PC-3 (cell line): ENCODE measurements around the gene BORCS5. TPM values are rescaled to one million over a fixed set of nuclear protein-coding genes. Genes with fewer than 3 reads are reported as not detected.
"Not testable (repeated sequence)": the region's sequence is repeated elsewhere in the genome, so short reads cannot be mapped to it uniquely, and the experiment has no call there.

Experiments
- ATAC-seq: fragments of 200-7000 bp; cut with Tn5 transposase; 2 replicates; pipeline ENCODE4 v1.9.1; 2020; ENCODE audit warnings: mild to moderate bottlenecking, moderate library complexity
- BruUV-seq: library from RNA; stranded (reverse); fragments of 400-500 nt; replicated peaks from 2 replicates; lab custom pipeline; 2021; lab: Mats Ljungman, UMichigan
- CTCF ChIA-PET: fragments of 300-600 bp; sonication (Branson Sonifier 250); formaldehyde crosslinking; loops from one replicate; lab custom pipeline; 2022; ENCODE audit warnings: antibody characterized with exemption; lab: Charles Lee
- POLR2A ChIA-PET: fragments of 300-600 bp; sonication (Branson Sonifier 250); formaldehyde crosslinking; loops from one replicate; lab custom pipeline; 2022; ENCODE audit warnings: antibody characterized with exemption; ENCODE audit not compliant: unreplicated experiment; lab: Charles Lee
- DNase-seq: peaks from one replicate; pipeline ENCODE4 v3.0.0-alpha.2; 2015
- H2AFZ ChIP-seq: fragments of 300-600 bp; sonication (generic); 2 replicates; pipeline ENCODE4 v1.6.0; 2016; ENCODE audit warnings: antibody characterized with exemption, low read length
- H3F3A ChIP-seq: fragments of 300-600 bp; sonication (generic); one replicate; pipeline ENCODE4 v1.6.0; 2017; ENCODE audit warnings: antibody characterized with exemption, low read length, control low read depth, mild to moderate bottlenecking; ENCODE audit not compliant: unreplicated experiment
- H3K27ac ChIP-seq: fragments of 300-600 bp; sonication (generic); 2 replicates; pipeline ENCODE4 v1.5.1; 2016; ENCODE audit warnings: mild to moderate bottlenecking, low read length
- H3K27me3 ChIP-seq: fragments of 300-600 bp; sonication (generic); 2 replicates; pipeline ENCODE4 v1.6.1; 2016; ENCODE audit warnings: low read length, mixed read lengths
- H3K36me3 ChIP-seq: fragments of 300-600 bp; sonication (generic); 2 replicates; pipeline ENCODE4 v1.6.1; 2016; ENCODE audit warnings: low read depth, mixed run types, low read length, mixed read lengths
- H3K4me1 ChIP-seq: fragments of 300-600 bp; sonication (generic); 2 replicates; pipeline ENCODE4 v1.5.1; 2016; ENCODE audit warnings: low read length; ENCODE audit not compliant: insufficient read depth
- H3K4me2 ChIP-seq: fragments of 300-600 bp; sonication (generic); 2 replicates; pipeline ENCODE4 v1.6.0; 2016; ENCODE audit warnings: low read length
- H3K4me3 ChIP-seq: fragments of 300-600 bp; sonication (generic); 2 replicates; pipeline ENCODE4 v1.5.1; 2016; ENCODE audit warnings: mild to moderate bottlenecking, low read length, mixed read lengths
- H3K79me2 ChIP-seq: fragments of 300-600 bp; sonication (generic); 2 replicates; pipeline ENCODE4 v1.6.1; 2017; ENCODE audit warnings: low read length, mixed read lengths
- H3K9ac ChIP-seq: fragments of 300-600 bp; sonication (generic); 2 replicates; pipeline ENCODE4 v1.6.0; 2016; ENCODE audit warnings: mild to moderate bottlenecking, low read length
- H3K9me2 ChIP-seq: fragments of 300-600 bp; sonication (generic); replicated peaks from 2 replicates; pipeline ENCODE4 v1.6.1; 2016; ENCODE audit warnings: mixed run types, low read length, mixed read lengths
- H3K9me3 ChIP-seq: fragments of 300-600 bp; sonication (generic); 2 replicates; pipeline ENCODE4 v1.6.1; 2016; ENCODE audit warnings: low read length, mixed read lengths
- H4K20me1 ChIP-seq: fragments of 300-600 bp; sonication (generic); 2 replicates; pipeline ENCODE4 v1.6.1; 2016; ENCODE audit warnings: low read length, mixed read lengths
- CTCF ChIP-seq: fragments of 300-600 bp; sonication (generic); conservative IDR thresholded peaks from 2 replicates; pipeline ENCODE4 v1.5.1; 2017; ENCODE audit warnings: antibody characterized with exemption, low read depth, mild to moderate bottlenecking, low read length
- EZH2 ChIP-seq: fragments of 300-600 bp; sonication (generic); IDR thresholded peaks from one replicate; pipeline ENCODE4 v1.6.1; 2017; ENCODE audit warnings: antibody characterized with exemption, mild to moderate bottlenecking, low read length; ENCODE audit not compliant: unreplicated experiment
- EZH2phosphoT487 ChIP-seq: fragments of 300-600 bp; sonication (generic); IDR thresholded peaks from 2 replicates; pipeline ENCODE4 v1.6.1; 2018; ENCODE audit warnings: mild to moderate bottlenecking, antibody characterized with exemption, low read length, borderline replicate concordance
- intact Hi-C: fragments of 100-400 bp; cut with micrococcal nuclease; formaldehyde crosslinking; loops from 2 replicates; pipeline ENCODE4 v1.9.0; 2023
- total RNA-seq: library from RNA; depleted of rRNA; stranded (reverse); fragments of >200 nt; gene quantifications from 2 replicates; pipeline ENCODE4 v1.2.3, GENCODE V29; 2014

The BORCS5 gene
- total RNA-seq, 1 experiment from 2014 or later: 2.3 TPM

- Histone ChIP-seq H2AFZ (no peak overlapping the region), H3K9me3 (no peaks in the 10 kb centered on the region), H3K36me3 (no peaks in the 10 kb centered on the region), H3K27ac (no peak overlapping the region), H3K9ac (no peak overlapping the region), H3K79me2 (no peaks in the 10 kb centered on the region), H3K9me2 (no peaks in the 10 kb centered on the region), H4K20me1 (no peaks in the 10 kb centered on the region), H3F3A (no peaks in the 10 kb centered on the region), H3K4me2 (no peak overlapping the region), H3K4me1 (0 out of 2 replicates have a peak, but pooled peaks cover 6% of the 10 kb centered on the region), H3K27me3 (no peaks in the 10 kb centered on the region), H3K4me3 (no peak overlapping the region)
- DNase-seq (no peak), ATAC-seq (no peak)
- TF ChIP-seq EZH2phosphoT487: no peak
- TF ChIP-seq EZH2: no peak
- TF ChIP-seq CTCF: no peak
- BruUV-seq: no TSS peak
- POLR2A ChIA-PET: no interaction called here
- CTCF ChIA-PET: no interaction called here
- intact Hi-C loops: no loop called here
Observed at GRCh38 chr12:12406762-12407161, 49.9 kb downstream of the BORCS5 start.

- TF ChIP-seq EZH2 (no peak), EZH2phosphoT487 (no peak), CTCF (no peak)
- H3K79me2 ChIP-seq: no peaks in the 10 kb centered on the region
- no peak for DNase-seq
- ATAC-seq: no peak
- no peaks in the 10 kb centered on the region for H3K36me3 ChIP-seq
- no peaks in the 10 kb centered on the region for H3K27me3 ChIP-seq
- H3K4me2 ChIP-seq: no peak overlapping the region
- no peak overlapping the region for H3K27ac ChIP-seq
- BruUV-seq: no TSS peak
- no peaks in the 10 kb centered on the region for H3F3A ChIP-seq
- H3K9me3 ChIP-seq: no peaks in the 10 kb centered on the region
- no peak overlapping the region for H3K9ac ChIP-seq
- H2AFZ ChIP-seq: no peak overlapping the region
- no peaks in the 10 kb centered on the region for H3K9me2 ChIP-seq
- no peaks in the 10 kb centered on the region for H4K20me1 ChIP-seq
- ChIA-PET POLR2A (no interaction called here), CTCF (no interaction called here)
- intact Hi-C loops: no loop called here
- no peak overlapping the region for H3K4me3 ChIP-seq
- 0 out of 2 replicates have a peak, but pooled peaks cover 6% of the 10 kb centered on the region for H3K4me1 ChIP-seq
Observed at GRCh38 chr12:12408265-12408690, 51.4 kb downstream of the BORCS5 start.

GRCh38 chr12:12409337-12409736, 52.5 kb downstream of the BORCS5 start:
- H3K79me2 ChIP-seq, H4K20me1 ChIP-seq, BruUV-seq, POLR2A ChIA-PET, H3K4me3 ChIP-seq, H3K36me3 ChIP-seq, CTCF ChIA-PET, H3K4me1 ChIP-seq, H2AFZ ChIP-seq, H3K9me3 ChIP-seq, ATAC-seq, H3K4me2 ChIP-seq, H3K9ac ChIP-seq, H3K27ac ChIP-seq, H3K9me2 ChIP-seq, H3F3A ChIP-seq, DNase-seq, H3K27me3 ChIP-seq, intact Hi-C loops: not testable (repeated sequence)
